Heart left ventricle (tissue), 16 donors: Measurements from ENCODE around the gene STPG3. TPM values are rescaled to one million over a fixed set of nuclear protein-coding genes. Genes with fewer than 3 reads are reported as not detected.
A peak's percentile ranks its signal among the peaks of the same experiment; 100 is the strongest.

Experiments
- ATAC-seq, 4 donors: fragments of 200-7000 bp; cut with Tn5 transposase; one replicate each; pipeline ENCODE4 v1.9.1; 2020 to 2022; ENCODE audit warnings: moderate library complexity in 4 of 4, mild to moderate bottlenecking in 3 of 4, moderate number of reproducible peaks in 1 of 4
- DNase-seq, 5 donors: peaks; one replicate each; pipeline ENCODE4 v3.0.0-alpha.2; 2020
- H3K27ac ChIP-seq, 12 donors: fragments of 200-600 bp; sonication (generic) in 4 of 12; one replicate each; pipeline versions ENCODE4 v1.5.0 to v1.8.0; 2016 to 2022; ENCODE audit warnings: mild to moderate bottlenecking in 2 of 12
- H3K27me3 ChIP-seq, 9 donors: fragments of 200-600 bp; sonication (generic) in 2 of 9; one replicate each; pipeline versions ENCODE4 v1.5.1 to v1.8.0; 2016 to 2022; ENCODE audit warnings: mild to moderate bottlenecking in 3 of 9
- H3K36me3 ChIP-seq, 9 donors: fragments of 200-600 bp; sonication (generic) in 2 of 9; one replicate each; pipeline versions ENCODE4 v1.5.0 to v1.8.0; 2018 to 2022; ENCODE audit warnings: mild to moderate bottlenecking in 2 of 9
- H3K4me1 ChIP-seq, 12 donors: fragments of 200-600 bp; sonication (generic) in 4 of 12; one replicate each; pipeline versions ENCODE4 v1.5.0 to v1.8.0; 2016 to 2022; ENCODE audit warnings: mild to moderate bottlenecking in 3 of 12
- H3K4me3 ChIP-seq, 12 donors: fragments of 200-600 bp; sonication (generic) in 4 of 12; one replicate each; pipeline versions ENCODE4 v1.5.0 to v1.8.0; 2017 to 2022; ENCODE audit warnings: mild to moderate bottlenecking in 9 of 12, moderate library complexity in 4 of 12
- H3K9me3 ChIP-seq, 12 donors: fragments of 200-600 bp; sonication (generic) in 4 of 12; one replicate each; pipeline versions ENCODE4 v1.5.0 to v1.8.0; 2016 to 2022; ENCODE audit warnings: mild to moderate bottlenecking in 1 of 12
- CTCF ChIP-seq, 12 donors: fragments of 200-600 bp; sonication (generic) in 4 of 12; IDR thresholded peaks; one replicate each; pipeline versions ENCODE4 v1.5.0 to v1.8.0; 2018 to 2022; ENCODE audit warnings: antibody characterized with exemption in 12 of 12, mild to moderate bottlenecking in 5 of 12
- POLR2A ChIP-seq, 2 donors: fragments of 450-650 bp; IDR thresholded peaks; one replicate each; pipeline ENCODE4 v1.6.1; 2017; ENCODE audit warnings: antibody characterized with exemption in 2 of 2, mild to moderate bottlenecking in 2 of 2, moderate library complexity in 2 of 2
- WGBS, 4 donors: extraction: QIAGEN DNeasy Blood & Tissue Kit in 2 of 4; methylation state at CpG; one replicate each; pipeline versions ENCODE4 v1.1.5 to v1.1.7; 2013 to 2018; 5-methylcytosine and 5-hydroxymethylcytosine counted together
- intact Hi-C, 10 donors: fragments of 100-400 bp; cut with DNase I; formaldehyde crosslinking; loops; one replicate each; pipeline versions ENCODE4 v1.11.1 to v1.14.2; 2022
- polyA plus RNA-seq, 2 donors: library from polyadenylated mRNA; stranded (reverse); fragments of 200-250 nt; gene quantifications; one replicate each; pipeline ENCODE4 v1.2.3, GENCODE V29; 2013
- total RNA-seq, 9 donors: library from RNA; depleted of rRNA in 2 of 9; stranded (reverse); fragments of >200 nt in 2 of 9; fragmentation: NEBNext Ultra II Directional in 3 of 9; extraction: Animal tissue kit (Norgen Biotek cat#: 25700) in 3 of 9; gene quantifications; one replicate each; pipeline versions ENCODE4 v1.1.0 to v1.2.4, GENCODE V29; 2016 to 2023
- donor health status: ischemic (EF 13 %, LVEDD 7.1; RV severe dilation, severe dysfunction).
- donor health status: healthy with polysubstance abuse.
- donor health status: DM: no; HTN: yes; CAD: no.
- donor health status: DM: no; HTN: no; CAD: no.
- donor health status: ischemic (EF 25% LVEDD 6.9; RV normal size, moderate dysfunction).
- donor health status: ischemic (EF 25% LVEDD 5.7; RV mildly dilated, moderate dysfunction).
- donor health status: healthy.
- donor health status: DM: yes; HTN: yes; CAD: no.
- donor health status: ischemic (EF 35%, LVEDD 5.7; RV mildly dilated, moderate dysfunction).
- donor health status: nonischemic (EF 11% LVEDD 7.7; RV severe dilation, severe dysfunction).
- donor health status: DM: yes; HTN: yes; CAD: no.
- donor health status: PGD.
- donor health status: ischemic (EF 29% LVEDD 5.4; RV normal size, mild dysfunction).
- donor health status: nonischemic (EF 23%, LVEDD 6.1; RV moderate dilation, normal function).

The STPG3 gene
- total and polyA plus RNA-seq, 11 donors, result 0.23 to 0.61 (median 0.31) TPM; not detected in 8

GRCh38 chr9:137302449-137303150 lies 51.5 kb downstream of the STPG3 start:
- no peak for TF ChIP-seq POLR2A (IDR thresholded peaks at IDR 0.05)
- TF ChIP-seq CTCF (IDR thresholded peaks at IDR 0.05), result peak; percentile 30 to 69 (median 51)
- ATAC-seq (peak in 1 of 4 donors; percentile 12), DNase-seq (peak in 3 of 5 donors; percentile 22 to 26 (median 25))
- Histone ChIP-seq H3K36me3 (peaks cover 0 to 8% (median 0%) of the 10 kb centered on the region in 9 donors), H3K4me1 (peaks cover 12 to 91% (median 53%) of the 10 kb centered on the region in 12 donors), H3K27ac (peak overlapping the region; percentile 55 to 97 (median 87)), H3K9me3 (no peaks in the 10 kb centered on the region), H3K27me3 (peaks cover 0 to 61% (median 8%) of the 10 kb centered on the region in 9 donors), H3K4me3 (peak overlapping the region; percentile 18 to 68 (median 59))
- intact Hi-C loops, result loop anchor here in 3 of 10 donors (2.0 to 5.0 kb wide), 3 partner anchors 16 to 120 kb away; partner anchors contain the start of genes EXD3 (in 1 of the 3) and NOXA1 (in 1 of the 3)
- WGBS, 4 donors, result 1 to 32% (median 7%) methylated on average over 14 to 78 of the region's 78 CpGs

Other genes with a start within 250 kb of the STPG3 start
- 10 to 100 TPM; 19.1 to 44.3 (median 33.4) TPM for gene ABCA2, start 223.0 kb upstream of the STPG3 start, total RNA-seq
- 10 to 100 TPM; 13.1 to 30.6 TPM for gene ABCA2, start 223.0 kb upstream of the STPG3 start, polyA plus RNA-seq
- gene FUT7, start 219.2 kb upstream of the STPG3 start, total RNA-seq, result under 1 TPM in 2 of 9 donors, not detected in 7; 0.15 to 0.48 TPM
- gene FUT7, start 219.2 kb upstream of the STPG3 start, polyA plus RNA-seq, result under 1 TPM in 1 of 2 donors, not detected in 1; 0.17 TPM
- 100 to 1,000 TPM in 1 of 9 donors, 10 to 100 TPM in 8; 45.1 to 114 (median 55.1) TPM for gene NPDC1, start 205.1 kb upstream of the STPG3 start, total RNA-seq
- gene NPDC1, start 205.1 kb upstream of the STPG3 start, polyA plus RNA-seq, result 10 to 100 TPM; 38.4 to 71.7 TPM
- 1 to 10 TPM in 8 of 9 donors, under 1 TPM in 1; 0.85 to 2.9 (median 1.2) TPM for gene ENTPD2, start 197.2 kb upstream of the STPG3 start, total RNA-seq
- 1 to 10 TPM in 1 of 2 donors, under 1 TPM in 1; 0.50 to 1.2 TPM for gene ENTPD2, start 197.2 kb upstream of the STPG3 start, polyA plus RNA-seq
- gene SAPCD2, start 180.7 kb upstream of the STPG3 start, total RNA-seq, result 1 to 10 TPM in 1 of 9 donors, under 1 TPM in 8; 0.09 to 2.0 (median 0.20) TPM
- under 1 TPM; 0.15 to 0.22 TPM for gene SAPCD2, start 180.7 kb upstream of the STPG3 start, polyA plus RNA-seq
- 10 to 100 TPM in 4 of 9 donors, 1 to 10 TPM in 5; 5.9 to 15.1 (median 9.4) TPM for gene UAP1L1, start 173.8 kb upstream of the STPG3 start, total RNA-seq
- gene UAP1L1, start 173.8 kb upstream of the STPG3 start, polyA plus RNA-seq, result 10 to 100 TPM in 1 of 2 donors, 1 to 10 TPM in 1; 3.9 to 12.4 TPM
- gene MAN1B1, start 164.3 kb upstream of the STPG3 start, total RNA-seq, result 10 to 100 TPM; 17.6 to 40.6 (median 21.7) TPM
- gene MAN1B1, start 164.3 kb upstream of the STPG3 start, polyA plus RNA-seq, result 10 to 100 TPM; 26.7 to 29.5 TPM
- gene DPP7, start 136.6 kb upstream of the STPG3 start, total RNA-seq, result 100 to 1,000 TPM in 8 of 9 donors, 10 to 100 TPM in 1; 96.6 to 137 (median 119) TPM
- 100 to 1,000 TPM; 112 to 260 TPM for gene DPP7, start 136.6 kb upstream of the STPG3 start, polyA plus RNA-seq
- not detected for gene GRIN1, start 112.1 kb upstream of the STPG3 start, total RNA-seq
- under 1 TPM in 1 of 2 donors, not detected in 1; 0.10 TPM for gene GRIN1, start 112.1 kb upstream of the STPG3 start, polyA plus RNA-seq
- not detected for gene LRRC26, start 81.2 kb upstream of the STPG3 start, total RNA-seq
- gene LRRC26, start 81.2 kb upstream of the STPG3 start, polyA plus RNA-seq, result not detected
- gene TMEM210, start 79.2 kb upstream of the STPG3 start, total RNA-seq, result not detected
- gene TMEM210, start 79.2 kb upstream of the STPG3 start, polyA plus RNA-seq, result not detected
- 10 to 100 TPM; 14.3 to 35.9 (median 28.9) TPM for gene ANAPC2, start 62.7 kb upstream of the STPG3 start, total RNA-seq
- gene ANAPC2, start 62.7 kb upstream of the STPG3 start, polyA plus RNA-seq, result 10 to 100 TPM; 26.6 to 33.4 TPM
- 100 to 1,000 TPM in 2 of 9 donors, 10 to 100 TPM in 7; 46.0 to 123 (median 59.9) TPM for gene SSNA1, start 62.6 kb upstream of the STPG3 start, total RNA-seq
- 100 to 1,000 TPM; 120 to 161 TPM for gene SSNA1, start 62.6 kb upstream of the STPG3 start, polyA plus RNA-seq
- gene TPRN, start 50.5 kb upstream of the STPG3 start, total RNA-seq, result 10 to 100 TPM; 11.5 to 18.0 (median 16.6) TPM
- gene TPRN, start 50.5 kb upstream of the STPG3 start, polyA plus RNA-seq, result 10 to 100 TPM; 12.5 to 16.7 TPM
- gene TMEM203, start 45.6 kb upstream of the STPG3 start, total RNA-seq, result 10 to 100 TPM; 30.8 to 43.7 (median 39.9) TPM
- gene TMEM203, start 45.6 kb upstream of the STPG3 start, polyA plus RNA-seq, result 10 to 100 TPM; 49.8 to 52.0 TPM
- 1 to 10 TPM; 4.5 to 9.6 (median 6.1) TPM for gene NDOR1, start 45.6 kb upstream of the STPG3 start, total RNA-seq
- gene NDOR1, start 45.6 kb upstream of the STPG3 start, polyA plus RNA-seq, result 1 to 10 TPM; 6.2 to 9.2 TPM
- 10 to 100 TPM in 7 of 9 donors, 1 to 10 TPM in 2; 6.9 to 34.1 (median 22.5) TPM for gene RNF208, start 29.0 kb upstream of the STPG3 start, total RNA-seq
- gene RNF208, start 29.0 kb upstream of the STPG3 start, polyA plus RNA-seq, result 10 to 100 TPM in 1 of 2 donors, 1 to 10 TPM in 1; 9.3 to 72.7 TPM
- under 1 TPM in 6 of 9 donors, not detected in 3; 0.22 to 0.61 (median 0.29) TPM for gene CYSRT1, start 26.1 kb upstream of the STPG3 start, total RNA-seq
- gene CYSRT1, start 26.1 kb upstream of the STPG3 start, polyA plus RNA-seq, result under 1 TPM; 0.14 to 0.27 TPM
- gene RNF224, start 23.8 kb upstream of the STPG3 start, total RNA-seq, result not detected
- not detected for gene RNF224, start 23.8 kb upstream of the STPG3 start, polyA plus RNA-seq
- not detected for gene SLC34A3, start 20.4 kb upstream of the STPG3 start, total RNA-seq
- gene SLC34A3, start 20.4 kb upstream of the STPG3 start, polyA plus RNA-seq, result not detected
- 100 to 1,000 TPM; 244 to 769 (median 456) TPM for gene TUBB4B, start 10.0 kb upstream of the STPG3 start, total RNA-seq
- 100 to 1,000 TPM; 705 to 900 TPM for gene TUBB4B, start 10.0 kb upstream of the STPG3 start, polyA plus RNA-seq
- gene NELFB, start 4.0 kb downstream of the STPG3 start, total RNA-seq, result 10 to 100 TPM; 32.5 to 55.5 (median 38.1) TPM
- gene NELFB, start 4.0 kb downstream of the STPG3 start, polyA plus RNA-seq, result 10 to 100 TPM; 31.4 to 77.8 TPM
- 10 to 100 TPM; 14.0 to 46.4 (median 18.5) TPM for gene TOR4A, start 26.4 kb downstream of the STPG3 start, total RNA-seq
- gene TOR4A, start 26.4 kb downstream of the STPG3 start, polyA plus RNA-seq, result 10 to 100 TPM in 1 of 2 donors, 1 to 10 TPM in 1; 6.6 to 16.3 TPM
- 10 to 100 TPM in 5 of 9 donors, 1 to 10 TPM in 4; 6.4 to 15.8 (median 10.3) TPM for gene NRARP, start 51.0 kb downstream of the STPG3 start, total RNA-seq
- gene NRARP, start 51.0 kb downstream of the STPG3 start, polyA plus RNA-seq, result 1 to 10 TPM; 1.6 to 4.2 TPM
- gene EXD3, start 171.9 kb downstream of the STPG3 start, total RNA-seq, result 10 to 100 TPM in 2 of 9 donors, 1 to 10 TPM in 7; 4.1 to 12.9 (median 8.6) TPM
- 10 to 100 TPM in 1 of 2 donors, 1 to 10 TPM in 1; 5.6 to 15.2 TPM for gene EXD3, start 171.9 kb downstream of the STPG3 start, polyA plus RNA-seq
- 1 to 10 TPM in 8 of 9 donors, under 1 TPM in 1; 0.81 to 5.5 (median 2.7) TPM for gene NOXA1, start 172.1 kb downstream of the STPG3 start, total RNA-seq
- 1 to 10 TPM in 1 of 2 donors, under 1 TPM in 1; 0.44 to 4.1 TPM for gene NOXA1, start 172.1 kb downstream of the STPG3 start, polyA plus RNA-seq
- gene ENTPD8, start 190.1 kb downstream of the STPG3 start, total RNA-seq, result not detected
- gene ENTPD8, start 190.1 kb downstream of the STPG3 start, polyA plus RNA-seq, result not detected
- 10 to 100 TPM in 8 of 9 donors, 1 to 10 TPM in 1; 7.5 to 21.0 (median 12.6) TPM for gene NSMF, start 208.0 kb downstream of the STPG3 start, total RNA-seq
- 10 to 100 TPM; 17.3 to 22.1 TPM for gene NSMF, start 208.0 kb downstream of the STPG3 start, polyA plus RNA-seq